Subcutaneous abdominal adipose tissue (tissue), 5 donors: Measurements from ENCODE around the gene MTMR11.

Experiments
- H3K27ac ChIP-seq: one replicate; pipeline ENCODE4 v1.7.0; 2013; ENCODE audit warnings: low read depth, mild to moderate bottlenecking, inconsistent platforms, low read length, moderate library complexity
- H3K27me3 ChIP-seq, 5 donors: one replicate each; pipeline ENCODE4 v1.7.0; 2013; ENCODE audit warnings: low read length in 5 of 5, inconsistent platforms in 1 of 5; ENCODE audit not compliant: control insufficient read depth in 5 of 5, insufficient read depth in 4 of 5
- H3K36me3 ChIP-seq, 5 donors: one replicate each; pipeline ENCODE4 v1.7.0; 2013; ENCODE audit warnings: low read length in 5 of 5; ENCODE audit not compliant: control insufficient read depth in 5 of 5, insufficient read depth in 5 of 5
- H3K4me1 ChIP-seq, 5 donors: one replicate each; pipeline ENCODE4 v1.7.0; 2013; ENCODE audit warnings: low read length in 5 of 5, mild to moderate bottlenecking in 3 of 5, moderate library complexity in 1 of 5; ENCODE audit not compliant: control insufficient read depth in 5 of 5, insufficient read depth in 5 of 5
- H3K4me3 ChIP-seq, 5 donors: one replicate each; pipeline ENCODE4 v1.7.0; 2013; ENCODE audit warnings: low read length in 5 of 5, low read depth in 1 of 5
- H3K9ac ChIP-seq, 5 donors: one replicate each; pipeline ENCODE4 v1.7.0; 2013; ENCODE audit warnings: low read length in 5 of 5, mild to moderate bottlenecking in 4 of 5, moderate library complexity in 3 of 5
- H3K9me3 ChIP-seq, 5 donors: one replicate each; pipeline ENCODE4 v1.7.0; 2013; ENCODE audit warnings: low read length in 5 of 5; ENCODE audit not compliant: control insufficient read depth in 5 of 5
- donor health status: healthy.
- donor health status: healthy.
- donor health status: healthy.
- donor health status: healthy.
- donor health status: healthy.

Gene MTMR11, protein sequence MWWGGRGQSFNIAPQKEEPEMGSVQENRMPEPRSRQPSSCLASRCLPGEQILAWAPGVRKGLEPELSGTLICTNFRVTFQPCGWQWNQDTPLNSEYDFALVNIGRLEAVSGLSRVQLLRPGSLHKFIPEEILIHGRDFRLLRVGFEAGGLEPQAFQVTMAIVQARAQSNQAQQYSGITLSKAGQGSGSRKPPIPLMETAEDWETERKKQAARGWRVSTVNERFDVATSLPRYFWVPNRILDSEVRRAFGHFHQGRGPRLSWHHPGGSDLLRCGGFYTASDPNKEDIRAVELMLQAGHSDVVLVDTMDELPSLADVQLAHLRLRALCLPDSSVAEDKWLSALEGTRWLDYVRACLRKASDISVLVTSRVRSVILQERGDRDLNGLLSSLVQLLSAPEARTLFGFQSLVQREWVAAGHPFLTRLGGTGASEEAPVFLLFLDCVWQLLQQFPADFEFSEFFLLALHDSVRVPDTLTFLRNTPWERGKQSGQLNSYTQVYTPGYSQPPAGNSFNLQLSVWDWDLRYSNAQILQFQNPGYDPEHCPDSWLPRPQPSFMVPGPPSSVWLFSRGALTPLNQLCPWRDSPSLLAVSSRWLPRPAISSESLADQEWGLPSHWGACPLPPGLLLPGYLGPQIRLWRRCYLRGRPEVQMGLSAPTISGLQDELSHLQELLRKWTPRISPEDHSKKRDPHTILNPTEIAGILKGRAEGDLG

DNA sequence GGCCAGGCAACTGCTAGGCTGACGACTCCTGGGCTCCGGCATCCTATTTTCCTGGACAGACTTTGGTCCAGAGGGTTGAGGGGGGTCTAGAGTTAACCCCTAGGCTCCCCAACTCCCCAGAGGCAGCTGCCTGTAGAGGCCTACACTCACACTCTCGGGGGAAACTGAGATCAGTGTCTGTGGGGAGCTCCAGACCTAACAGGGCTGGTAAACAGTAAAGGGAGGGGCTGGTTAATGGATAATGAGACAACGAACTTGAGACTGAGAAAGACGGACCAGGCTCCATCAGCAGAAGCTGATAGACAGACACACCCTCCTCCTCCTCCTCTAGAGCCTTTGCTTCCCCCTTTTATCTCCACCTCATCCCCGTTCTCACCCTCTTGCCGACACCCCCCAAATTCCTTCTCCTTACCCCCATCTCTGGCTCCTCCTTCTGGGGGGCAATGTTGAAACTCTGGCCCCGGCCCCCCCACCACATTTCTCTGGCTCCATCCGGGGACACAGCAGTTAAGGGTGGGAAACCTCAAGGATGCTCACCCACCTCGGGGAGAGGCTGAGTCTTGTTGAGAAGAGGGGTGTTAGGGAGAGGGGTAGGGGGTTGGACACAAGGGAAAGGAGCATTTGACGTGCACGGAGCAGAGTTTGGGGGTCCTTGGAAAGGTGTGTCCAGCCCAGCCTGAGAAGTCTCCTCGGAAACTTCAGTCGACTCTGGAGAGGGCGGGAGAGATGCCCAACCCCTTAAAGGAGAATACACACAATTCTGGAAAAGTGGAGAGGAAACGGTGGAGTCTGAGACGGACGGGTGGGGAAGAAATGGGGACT lies at the start of gene MTMR11:
MTMR11 (minus strand) TSS at position 710 of the 822 bp plus-strand sequence; CDS start at position 478, 232 bp downstream.
- peak within 1 kb of the TSS in 3 of 5 donors; percentile 2 to 33 (median 2) for H3K9ac ChIP-seq
- peaks cover 5 to 47% (median 38%) of the 10 kb centered on the region in 5 donors for H3K4me1 ChIP-seq
- H3K36me3 ChIP-seq = peaks cover 0 to 7% (median 3%) of the 10 kb centered on the region in 5 donors
- H3K27ac ChIP-seq = peak within 1 kb of the TSS; percentile 44
- peaks cover 0 to 6% (median 0%) of the 10 kb centered on the region in 5 donors for H3K27me3 ChIP-seq
- H3K4me3 ChIP-seq = peak within 1 kb of the TSS; percentile 53 to 84 (median 67)
- no peaks in the 10 kb centered on the region for H3K9me3 ChIP-seq

GRCh38 chr1:149979972-149980540 lies 43.4 kb upstream of the MTMR11 start:
- peaks cover 0 to 13% (median 8%) of the 10 kb centered on the region in 5 donors for H3K4me1 ChIP-seq
- H3K36me3 ChIP-seq = peaks cover 10 to 14% (median 11%) of the 10 kb centered on the region in 5 donors
- H3K27ac ChIP-seq = no peak overlapping the region
- no peaks in the 10 kb centered on the region for H3K27me3 ChIP-seq
- H3K9me3 ChIP-seq = no peaks in the 10 kb centered on the region
- no peak overlapping the region for H3K4me3 ChIP-seq
- H3K9ac ChIP-seq = no peak overlapping the region

DNA sequence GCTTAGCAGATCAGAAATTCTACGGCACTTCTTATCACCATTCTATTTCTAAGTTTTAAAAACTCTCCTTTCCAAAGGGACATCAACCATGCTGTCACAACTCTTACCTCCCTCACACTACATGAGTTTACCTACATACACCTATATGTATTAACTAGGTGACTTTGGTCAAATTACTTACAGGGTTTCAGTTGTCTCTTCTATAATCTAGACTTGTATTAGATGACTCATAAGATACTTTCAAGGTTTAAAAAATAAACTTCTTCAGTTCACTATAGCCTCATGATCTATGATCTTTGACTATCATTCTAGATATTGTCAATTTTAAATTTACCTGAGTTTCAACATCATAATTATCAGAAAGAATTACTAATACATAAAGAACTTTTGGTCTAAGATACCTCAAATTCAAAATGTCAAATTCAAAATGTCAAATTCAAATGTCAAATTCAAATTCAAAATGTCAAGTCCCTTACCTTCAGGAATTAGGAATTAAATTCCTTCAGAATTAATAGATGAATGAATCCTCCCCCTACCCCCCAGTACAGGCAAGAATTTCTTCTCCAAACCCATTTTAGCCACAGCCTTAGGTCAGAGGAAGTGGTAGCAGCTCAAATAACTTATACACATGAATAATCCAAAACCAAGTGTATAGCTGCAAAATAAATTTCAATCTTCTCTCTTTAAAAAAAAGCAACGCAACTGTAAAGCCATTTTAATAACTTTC lies 42.7 kb upstream of the MTMR11 start:
- Histone ChIP-seq H3K27ac (peak overlapping the region; percentile 63), H3K4me1 (peaks cover 0 to 13% (median 8%) of the 10 kb centered on the region in 5 donors), H3K9ac (no peak overlapping the region), H3K9me3 (no peaks in the 10 kb centered on the region), H3K27me3 (no peaks in the 10 kb centered on the region), H3K4me3 (no peak overlapping the region), H3K36me3 (peaks cover 13 to 18% (median 14%) of the 10 kb centered on the region in 5 donors)

GRCh38 chr1:149978547-149979023 lies 41.9 kb upstream of the MTMR11 start:
- no peaks in the 10 kb centered on the region for H3K27me3 ChIP-seq
- peaks cover 0 to 13% (median 8%) of the 10 kb centered on the region in 5 donors for H3K4me1 ChIP-seq
- no peaks in the 10 kb centered on the region for H3K9me3 ChIP-seq
- H3K27ac ChIP-seq = peak overlapping the region; percentile 63
- peaks cover 13 to 23% (median 17%) of the 10 kb centered on the region in 5 donors for H3K36me3 ChIP-seq
- H3K4me3 ChIP-seq = no peak overlapping the region
- H3K9ac ChIP-seq = no peak overlapping the region

DNA sequence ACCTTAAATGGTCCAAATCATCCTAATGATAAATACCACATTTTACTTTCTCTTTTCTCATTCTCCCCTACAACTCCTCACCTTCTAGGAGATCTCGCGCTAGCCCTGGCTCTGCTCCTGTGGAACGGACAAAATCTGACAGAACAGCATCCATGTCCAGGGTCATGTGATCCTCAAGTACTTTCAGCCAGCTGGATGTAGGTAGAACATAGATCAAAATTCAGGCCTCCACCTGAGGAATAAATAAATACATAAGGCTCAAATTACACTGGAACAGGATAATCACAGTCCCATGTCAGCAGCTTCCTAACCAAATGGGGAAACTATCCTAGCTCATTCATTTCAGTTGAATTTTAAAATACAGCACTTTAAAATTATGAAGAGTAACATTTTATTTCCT lies 40.7 kb upstream of the MTMR11 start:
- Histone ChIP-seq H3K4me1 (peaks cover 0 to 13% (median 8%) of the 10 kb centered on the region in 5 donors), H3K36me3 (peaks cover 19 to 36% (median 29%) of the 10 kb centered on the region in 5 donors), H3K27ac (no peak overlapping the region), H3K27me3 (no peaks in the 10 kb centered on the region), H3K9me3 (no peaks in the 10 kb centered on the region), H3K4me3 (no peak overlapping the region), H3K9ac (no peak overlapping the region)

DNA sequence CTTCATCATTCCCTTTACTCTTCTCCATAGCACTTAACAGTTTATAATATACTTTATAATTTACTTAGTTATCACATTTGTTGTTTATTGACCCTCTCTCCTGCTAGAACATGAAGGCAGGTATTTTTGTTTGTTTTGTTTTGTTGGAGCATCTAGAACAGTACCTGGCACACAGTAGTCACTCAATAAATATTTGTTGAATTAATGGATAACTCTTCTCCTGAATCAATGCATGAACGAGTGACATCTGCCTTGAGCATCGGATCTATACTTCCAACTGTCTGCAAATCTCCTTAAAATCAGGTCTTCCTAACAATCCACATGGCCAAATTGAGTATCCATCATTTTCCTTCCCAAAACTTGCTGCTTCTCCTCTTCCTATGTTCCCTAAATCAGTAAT lies 35.9 kb upstream of the MTMR11 start:
- no peak overlapping the region for H3K4me3 ChIP-seq
- H3K4me1 ChIP-seq = no peaks in the 10 kb centered on the region
- peaks cover 33 to 71% (median 56%) of the 10 kb centered on the region in 5 donors for H3K36me3 ChIP-seq
- no peak overlapping the region for H3K27ac ChIP-seq
- H3K27me3 ChIP-seq = no peaks in the 10 kb centered on the region
- no peak overlapping the region for H3K9ac ChIP-seq
- no peaks in the 10 kb centered on the region for H3K9me3 ChIP-seq

DNA sequence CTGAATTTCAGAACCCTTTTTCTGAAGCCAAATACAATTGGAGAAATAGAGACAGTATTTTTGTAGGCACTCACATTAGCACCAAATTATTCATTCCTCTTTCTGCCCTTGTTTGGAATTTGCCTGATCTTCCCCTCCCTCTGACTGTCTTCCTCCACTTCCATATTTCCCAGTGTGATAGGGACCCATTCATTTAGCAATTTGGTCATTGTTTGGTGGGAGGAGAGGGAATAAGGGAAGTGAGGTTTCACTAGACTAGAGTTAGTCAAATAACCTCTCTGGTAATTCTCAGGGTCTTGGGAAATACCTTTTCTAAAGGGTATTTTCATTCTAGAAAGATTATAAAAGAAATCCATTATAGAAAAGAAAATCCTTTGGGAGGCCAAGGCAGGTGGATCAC lies 31.0 kb upstream of the MTMR11 start:
- Histone ChIP-seq H3K9me3 (no peaks in the 10 kb centered on the region), H3K27ac (no peak overlapping the region), H3K4me1 (peaks cover 0 to 16% (median 11%) of the 10 kb centered on the region in 5 donors), H3K4me3 (no peak overlapping the region), H3K9ac (no peak overlapping the region), H3K27me3 (no peaks in the 10 kb centered on the region), H3K36me3 (peaks cover 39 to 68% (median 55%) of the 10 kb centered on the region in 5 donors)

- H3K36me3 ChIP-seq = peaks cover 32 to 62% (median 50%) of the 10 kb centered on the region in 5 donors
These were observed 30.4 kb upstream of the MTMR11 start for GRCh38 chr1:149967041-149967440.

DNA sequence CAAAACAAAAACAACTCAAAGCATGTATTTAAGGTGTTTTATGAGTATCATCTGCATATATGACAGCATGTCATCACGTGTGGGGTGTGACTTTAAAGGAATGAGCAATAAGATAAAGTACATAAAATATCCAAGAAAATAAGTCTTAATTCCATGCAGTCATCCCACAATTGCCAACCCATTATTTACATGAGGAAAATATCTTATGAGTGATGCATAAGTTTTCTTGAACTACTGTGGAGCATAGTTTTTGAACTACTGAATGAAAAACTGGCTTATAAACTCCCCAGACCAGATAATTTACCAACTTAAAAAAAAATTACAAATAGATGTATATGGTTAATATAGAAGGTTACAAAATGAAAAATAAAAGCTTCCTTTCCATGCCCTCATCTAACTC lies 29.7 kb upstream of the MTMR11 start:
- Histone ChIP-seq H3K4me3 (no peak overlapping the region), H3K27ac (no peak overlapping the region), H3K36me3 (peaks cover 27 to 59% (median 46%) of the 10 kb centered on the region in 5 donors)

More at GRCh38 chr1:149967041-149967440, 30.4 kb upstream of the MTMR11 start:
- no peaks in the 10 kb centered on the region for H3K27me3 ChIP-seq
- H3K4me1 ChIP-seq = peaks cover 2 to 22% (median 16%) of the 10 kb centered on the region in 5 donors
- no peaks in the 10 kb centered on the region for H3K9me3 ChIP-seq
- no peak overlapping the region for H3K4me3 ChIP-seq
- H3K9ac ChIP-seq = no peak overlapping the region
- H3K27ac ChIP-seq = no peak overlapping the region

More for the DNA sequence above, 29.7 kb upstream of the MTMR11 start:
- Histone ChIP-seq H3K4me1 (peaks cover 2 to 24% (median 20%) of the 10 kb centered on the region in 5 donors), H3K9me3 (no peaks in the 10 kb centered on the region), H3K27me3 (no peaks in the 10 kb centered on the region), H3K9ac (no peak overlapping the region)
